Measurements from ENCODE around the gene PEAK1. TPM values are rescaled to one million over a fixed set of nuclear protein-coding genes. Genes with fewer than 3 reads are reported as not detected.

PEAK1 gene
- total RNA-seq: 32.1 and 122 TPM in 2 replicates

GRCh38 chr15:77419836-77420609 lies at the start of gene PEAK1:
Gene PEAK1 (minus strand): TSS chr15:77420104. CDS start chr15:77181926, 238,178 bp downstream.

DNA sequence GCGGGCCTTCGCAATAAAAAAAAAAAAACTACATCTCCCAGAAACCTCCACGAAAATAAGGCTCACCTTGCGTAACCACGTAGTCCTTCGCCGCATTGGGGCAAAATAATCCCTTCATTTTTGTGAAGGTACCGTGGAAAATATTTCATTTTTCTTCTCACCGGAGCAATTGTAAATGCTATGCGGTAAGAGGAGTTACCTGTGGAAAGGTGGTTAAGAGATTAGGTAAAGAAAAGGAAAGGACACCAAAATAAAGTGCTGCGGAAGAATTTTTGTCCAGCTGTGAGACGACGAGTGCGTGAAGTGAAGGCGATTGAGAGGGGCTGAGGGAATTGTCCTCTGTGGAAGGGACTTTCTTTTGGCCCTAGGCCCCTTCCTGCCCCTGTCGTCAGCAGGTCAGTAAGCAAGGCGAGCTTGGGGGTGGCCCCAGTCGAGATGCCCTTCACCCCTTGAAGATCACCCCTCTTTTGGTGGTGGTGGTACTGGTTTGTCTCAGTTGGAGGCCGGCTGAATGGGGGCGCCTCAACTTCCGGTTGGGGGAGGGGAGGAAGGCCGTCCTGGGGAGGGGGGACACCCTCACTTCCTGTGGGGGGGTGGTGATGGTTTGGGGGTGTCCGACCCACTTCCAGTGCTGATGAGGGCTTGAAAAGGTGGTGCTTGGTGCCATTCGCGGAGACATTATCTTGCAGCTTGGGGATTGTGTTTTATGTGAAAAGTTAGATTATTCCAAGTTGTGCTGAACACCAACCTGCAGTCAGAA lies 886 bp upstream of the PEAK1 start, which contains the start of gene HMG20A:
TSS of gene HMG20A (plus strand) at position 279 of the 760 bp plus-strand sequence. CDS start 37,520 bp downstream, outside the sequence.

DNA sequence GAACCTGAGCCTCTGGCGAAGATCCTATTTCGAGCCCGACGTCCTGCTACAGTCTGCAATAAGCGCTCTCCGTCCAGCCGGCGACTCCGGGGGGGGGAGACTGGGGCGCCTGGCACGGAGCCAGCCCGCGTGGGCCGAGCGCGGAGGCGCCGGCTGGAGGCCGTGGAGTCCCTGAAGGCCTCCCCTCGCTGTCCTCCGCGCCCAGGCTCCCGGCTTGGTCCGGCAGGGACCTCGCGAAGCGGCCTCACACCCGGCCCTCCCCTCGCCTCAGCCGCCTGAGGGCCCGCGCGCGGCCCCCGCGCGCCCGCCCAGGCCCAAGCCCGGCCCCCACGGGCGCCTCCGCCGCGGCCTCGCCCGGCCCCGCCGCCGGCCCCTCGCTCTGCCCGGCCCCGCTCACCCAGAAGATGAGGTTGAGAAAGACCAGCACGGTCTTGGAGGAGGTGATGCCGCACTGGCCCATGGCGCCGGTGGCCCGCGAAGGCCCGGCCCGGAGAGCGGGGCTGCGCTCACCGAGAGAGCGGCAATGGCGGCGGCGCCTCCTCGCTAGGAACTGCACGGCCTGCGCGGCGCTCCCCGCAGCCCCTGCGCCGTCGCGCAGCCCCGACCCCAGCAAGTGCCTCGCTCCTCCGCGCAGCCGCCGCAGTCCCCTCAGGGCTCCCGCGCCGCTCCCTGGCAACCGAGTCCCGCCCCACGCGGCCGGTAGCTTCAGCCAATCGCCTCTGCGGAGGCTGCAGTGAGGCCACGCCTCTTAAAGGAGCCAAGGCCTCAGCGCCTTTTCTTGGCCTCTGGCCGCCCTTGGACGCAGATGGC lies 349.2 kb downstream of the PEAK1 start, which contains the start of gene TSPAN3:
TSS of gene TSPAN3 (minus strand) at position 615 of the 810 bp plus-strand sequence. CDS start at position 460, 155 bp downstream.

Other genes with a start within 250 kb of the PEAK1 start
- gene HMG20A, start 784 bp upstream of the PEAK1 start, total RNA-seq: 21.5 and 50.5 TPM in 2 replicates
- 0.19 TPM in 1 of 2 replicates, not detected in the other for gene LINGO1, start 212.8 kb upstream of the PEAK1 start, total RNA-seq

Measured in bladder microvascular endothelial cell (primary cell).